HepG2 (cell line): Measurements from ENCODE around the gene GPS1. TPM values are rescaled to one million over a fixed set of nuclear protein-coding genes. Genes with fewer than 3 reads are reported as not detected.

ENCODE experiments used
- AHDC1 ChIP-seq: sonication (generic); formaldehyde crosslinking; IDR thresholded peaks from 2 replicates; pipeline ENCODE4 v1.5.1; 2020; ENCODE audit warnings: mild to moderate bottlenecking, missing genetic modification reagents, borderline replicate concordance
- BRF2 ChIP-seq: sonication (generic); formaldehyde crosslinking; IDR thresholded peaks from 2 replicates; pipeline ENCODE4 v1.8.1; 2022; ENCODE audit warnings: mild to moderate bottlenecking, missing genetic modification reagents
- GATAD1 ChIP-seq: IDR thresholded peaks from 2 replicates; pipeline ENCODE4 v1.6.1; 2016; ENCODE audit warnings: missing genetic modification reagents, missing compliant biosample characterization
- JUN ChIP-seq: sonication (generic); formaldehyde crosslinking; IDR thresholded peaks from 2 replicates; pipeline ENCODE4 v1.4.0; 2020; ENCODE audit warnings: mild to moderate bottlenecking, missing genetic modification reagents
- SIN3B ChIP-seq: fragments of 150-350 bp; IDR thresholded peaks from 2 replicates; pipeline ENCODE4 v1.6.1; 2014; ENCODE audit warnings: low read length
- XRCC5 ChIP-seq: fragments of 200-400 bp; formaldehyde crosslinking; optimal IDR thresholded peaks from 2 replicates; pipeline ENCODE3; 2017; ENCODE audit warnings: mild to moderate bottlenecking, low read length
- ZMYM2 ChIP-seq: sonication (generic); formaldehyde crosslinking; IDR thresholded peaks from 2 replicates; pipeline ENCODE4 v1.8.0; 2022; ENCODE audit warnings: mild to moderate bottlenecking, missing genetic modification reagents
- ZNF230 ChIP-seq: sonication (generic); formaldehyde crosslinking; IDR thresholded peaks from 2 replicates; pipeline ENCODE4 v1.4.0; 2020; ENCODE audit warnings: mild to moderate bottlenecking, missing genetic modification reagents
- ZNF512B ChIP-seq: sonication (generic); formaldehyde crosslinking; IDR thresholded peaks from 2 replicates; pipeline ENCODE4 v1.5.1; 2020; ENCODE audit warnings: missing genetic modification reagents, mild to moderate bottlenecking, borderline replicate concordance
- ZNF678 ChIP-seq: sonication (generic); formaldehyde crosslinking; IDR thresholded peaks from 2 replicates; pipeline ENCODE4 v1.4.0; 2020; ENCODE audit warnings: mild to moderate bottlenecking, missing genetic modification reagents
- polyA plus RNA-seq, 8 experiments: library from polyadenylated mRNA; depleted of rRNA in 3 of 8; stranded (reverse) in 7 of 8; unstranded in 1 of 8; fragments of >200 nt; fragmentation: Illumina TruSeq in 4 of 8; extraction: Trizol in 4 of 8; gene quantifications; 2 replicates each; pipeline versions ENCODE4 v1.2.1 to v1.2.3, GENCODE V29; 2011 to 2016; ENCODE audit warnings: low read depth in 4 of 8, missing spikeins in 1 of 8, mixed read lengths in 1 of 8; ENCODE audit not compliant: insufficient read depth in 1 of 8
- total RNA-seq, 5 experiments: library from RNA; depleted of rRNA; stranded (reverse); fragments of >200 nt; fragmentation: Illumina TruSeq; extraction: Trizol; gene quantifications; 2 replicates each; pipeline ENCODE4 v1.2.3, GENCODE V29; 2016; ENCODE audit warnings: low read depth in 1 of 5

Gene GPS1
- total and polyA plus RNA-seq, 2 of the 13 experiments (the other 11 are each of a cell fraction or from before 2014, with no cell fraction given) = 124 to 128 TPM

- no peak for TF ChIP-seq AHDC1 (CRISPR knock-in tag)
- TF ChIP-seq SIN3B = no peak
- no peak for TF ChIP-seq ZNF512B (CRISPR knock-in tag)
- no peak for TF ChIP-seq GATAD1 (CRISPR knock-in tag)
- TF ChIP-seq ZNF678 = no peak
- TF ChIP-seq JUN = no peak
- no peak for TF ChIP-seq XRCC5
- 0 out of 2 replicates have a peak, but pooled peaks have one; percentile 14 for TF ChIP-seq ZMYM2 (CRISPR knock-in tag)
- peak; percentile 64 for TF ChIP-seq BRF2 (CRISPR knock-in tag)
- 0 out of 2 replicates have a peak, but pooled peaks have one; percentile 40 for TF ChIP-seq ZNF230 (CRISPR knock-in tag)
Measured at GRCh38 chr17:82076018-82076784, 24.5 kb downstream of the GPS1 start (continued).
